ENCODE data around the gene SGO2.

- TF ChIP-seq CTCF (conservative IDR thresholded peaks at IDR 0.05 in 1 of 2, IDR thresholded peaks at IDR 0.05 in 1 of 2; ENCODE audit: extremely low read depth in 1 of 2, insufficient read depth in 1 of 2, low read depth in 1 of 2, low read length in 2 of 2) (no peak), EZH2 (IDR thresholded peaks at IDR 0.05; ENCODE audit: borderline replicate concordance, low read length) (no peak)
Measured at GRCh38 chr2:200622106-200622505, 96.1 kb downstream of the SGO2 start.
